Measurements from ENCODE around the gene RAD21L1.
A peak's percentile ranks its signal among the peaks of the same experiment; 100 is the strongest.

The RAD21L1 gene

DNA sequence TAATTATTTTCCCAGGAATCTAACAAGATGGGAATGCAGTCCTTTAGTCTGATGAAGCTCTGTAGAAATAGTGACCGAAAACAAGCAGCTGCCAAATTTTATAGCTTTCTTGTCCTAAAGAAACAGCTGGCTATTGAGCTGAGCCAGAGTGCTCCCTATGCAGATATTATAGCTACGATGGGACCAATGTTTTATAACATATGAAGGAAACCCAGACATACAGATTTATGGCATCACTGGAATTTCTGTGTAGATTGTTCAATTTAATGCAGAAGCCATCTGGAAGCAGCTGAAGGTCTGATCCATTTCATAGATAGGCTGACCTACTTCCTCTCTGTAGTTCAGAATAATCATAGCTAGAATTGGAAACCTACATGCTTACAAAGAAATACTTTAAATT, 28.4 kb downstream of the RAD21L1 start:
- Histone ChIP-seq H3K36me3 (ENCODE audit: control insufficient read depth in 2 of 2, insufficient read depth in 2 of 2, low read length in 2 of 2) (no peaks in the 10 kb centered on the region), H3K27me3 (ENCODE audit: control insufficient read depth in 1 of 2, insufficient read depth in 2 of 2, low read length in 2 of 2) (no peaks in the 10 kb centered on the region), H3K4me1 (ENCODE audit: control insufficient read depth, insufficient read depth, low read length) (no peaks in the 10 kb centered on the region), H3K4me3 (ENCODE audit: low read length in 2 of 2) (no peak overlapping the region), H3K9me3 (ENCODE audit: control insufficient read depth in 2 of 2, low read length in 2 of 2) (no peaks in the 10 kb centered on the region), H3K27ac (ENCODE audit: low read length) (no peak overlapping the region), H3K9ac (ENCODE audit: low read length in 2 of 2) (no peak overlapping the region)

DNA sequence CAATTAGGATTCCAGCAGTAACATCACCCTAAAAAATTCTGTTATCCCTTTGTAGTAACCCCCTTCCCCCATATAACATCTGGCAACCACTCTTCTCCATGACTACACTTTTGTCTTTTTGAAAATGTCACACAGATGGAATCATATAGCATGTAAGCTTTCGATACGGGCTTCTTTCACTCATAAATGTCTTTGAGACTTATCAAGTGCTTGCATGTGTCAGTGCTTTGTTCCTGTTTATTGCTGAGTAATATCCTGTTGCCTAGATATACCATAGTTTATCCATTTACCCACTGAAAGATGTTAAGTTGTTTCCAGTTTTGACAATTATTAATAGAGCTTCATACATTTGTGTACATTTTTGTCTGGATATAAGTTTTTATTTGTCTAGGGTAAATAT, 29.8 kb downstream of the RAD21L1 start:
- no peaks in the 10 kb centered on the region for H3K36me3 ChIP-seq (ENCODE audit: control insufficient read depth in 2 of 2, insufficient read depth in 2 of 2, low read length in 2 of 2)
- H3K4me1 ChIP-seq (ENCODE audit: control insufficient read depth, insufficient read depth, low read length) = no peaks in the 10 kb centered on the region
- H3K4me3 ChIP-seq (ENCODE audit: low read length in 2 of 2) = no peak overlapping the region
- no peak overlapping the region for H3K9ac ChIP-seq (ENCODE audit: low read length in 2 of 2)
- H3K9me3 ChIP-seq (ENCODE audit: control insufficient read depth in 2 of 2, low read length in 2 of 2) = no peaks in the 10 kb centered on the region
- H3K27me3 ChIP-seq (ENCODE audit: control insufficient read depth in 1 of 2, insufficient read depth in 2 of 2, low read length in 2 of 2) = no peaks in the 10 kb centered on the region
- H3K27ac ChIP-seq (ENCODE audit: low read length) = no peak overlapping the region

DNA sequence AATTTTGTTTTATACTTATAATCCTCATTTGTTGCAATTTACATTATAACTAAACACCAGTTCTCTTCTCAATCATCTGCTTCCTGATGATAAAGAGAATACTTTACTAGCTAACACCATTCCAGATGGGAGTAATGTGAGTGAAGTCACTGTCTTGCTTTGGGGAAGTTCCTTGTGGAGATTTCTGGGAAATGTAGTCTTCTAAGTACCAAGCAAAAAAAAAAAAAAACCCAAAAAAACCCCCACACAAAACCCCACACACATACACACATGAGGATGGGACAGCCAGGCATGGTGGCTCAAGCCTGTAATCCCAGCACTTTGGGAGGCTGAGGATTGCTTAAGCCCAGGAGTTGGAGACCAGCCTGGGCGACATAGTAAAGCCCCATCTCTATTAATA, 38.0 kb downstream of the RAD21L1 start:
- H3K9ac ChIP-seq (ENCODE audit: low read length in 2 of 2) = no peak overlapping the region
- H3K4me3 ChIP-seq (ENCODE audit: low read length in 2 of 2) = no peak overlapping the region
- H3K4me1 ChIP-seq (ENCODE audit: control insufficient read depth, insufficient read depth, low read length) = peaks cover 12% of the 10 kb centered on the region
- no peak overlapping the region for H3K27ac ChIP-seq (ENCODE audit: low read length)
- peaks cover 0 to 7% of the 10 kb centered on the region in 2 donors for H3K27me3 ChIP-seq (ENCODE audit: control insufficient read depth in 1 of 2, insufficient read depth in 2 of 2, low read length in 2 of 2)
- no peaks in the 10 kb centered on the region for H3K9me3 ChIP-seq (ENCODE audit: control insufficient read depth in 2 of 2, low read length in 2 of 2)
- no peaks in the 10 kb centered on the region for H3K36me3 ChIP-seq (ENCODE audit: control insufficient read depth in 2 of 2, insufficient read depth in 2 of 2, low read length in 2 of 2)

DNA sequence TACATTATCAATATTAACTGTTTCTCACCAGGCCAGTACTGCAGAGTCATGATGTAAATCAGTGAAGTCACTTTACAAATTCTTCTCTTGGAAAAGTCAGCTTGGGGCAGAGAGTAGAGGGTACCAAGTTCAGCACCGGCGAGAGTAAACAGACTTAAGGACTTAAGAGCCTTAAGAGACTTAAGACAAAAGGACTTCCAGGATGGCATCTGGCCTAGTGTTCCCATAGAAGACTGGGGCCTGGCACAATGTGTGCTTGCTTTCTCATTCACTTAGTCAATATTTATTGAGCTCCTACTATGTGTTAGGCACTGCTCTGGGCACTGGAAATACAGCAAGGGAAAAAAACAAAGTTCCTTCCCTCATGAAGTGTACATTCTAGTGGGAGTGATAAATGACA, 38.9 kb downstream of the RAD21L1 start:
- H3K9me3 ChIP-seq (ENCODE audit: control insufficient read depth in 2 of 2, low read length in 2 of 2) = no peaks in the 10 kb centered on the region
- H3K27me3 ChIP-seq (ENCODE audit: control insufficient read depth in 1 of 2, insufficient read depth in 2 of 2, low read length in 2 of 2) = peaks cover 0 to 7% of the 10 kb centered on the region in 2 donors
- peaks cover 12% of the 10 kb centered on the region for H3K4me1 ChIP-seq (ENCODE audit: control insufficient read depth, insufficient read depth, low read length)
- H3K27ac ChIP-seq (ENCODE audit: low read length) = no peak overlapping the region
- H3K9ac ChIP-seq (ENCODE audit: low read length in 2 of 2) = no peak overlapping the region
- H3K36me3 ChIP-seq (ENCODE audit: control insufficient read depth in 2 of 2, insufficient read depth in 2 of 2, low read length in 2 of 2) = peaks cover 0 to 4% of the 10 kb centered on the region in 2 donors
- no peak overlapping the region for H3K4me3 ChIP-seq (ENCODE audit: low read length in 2 of 2)

DNA sequence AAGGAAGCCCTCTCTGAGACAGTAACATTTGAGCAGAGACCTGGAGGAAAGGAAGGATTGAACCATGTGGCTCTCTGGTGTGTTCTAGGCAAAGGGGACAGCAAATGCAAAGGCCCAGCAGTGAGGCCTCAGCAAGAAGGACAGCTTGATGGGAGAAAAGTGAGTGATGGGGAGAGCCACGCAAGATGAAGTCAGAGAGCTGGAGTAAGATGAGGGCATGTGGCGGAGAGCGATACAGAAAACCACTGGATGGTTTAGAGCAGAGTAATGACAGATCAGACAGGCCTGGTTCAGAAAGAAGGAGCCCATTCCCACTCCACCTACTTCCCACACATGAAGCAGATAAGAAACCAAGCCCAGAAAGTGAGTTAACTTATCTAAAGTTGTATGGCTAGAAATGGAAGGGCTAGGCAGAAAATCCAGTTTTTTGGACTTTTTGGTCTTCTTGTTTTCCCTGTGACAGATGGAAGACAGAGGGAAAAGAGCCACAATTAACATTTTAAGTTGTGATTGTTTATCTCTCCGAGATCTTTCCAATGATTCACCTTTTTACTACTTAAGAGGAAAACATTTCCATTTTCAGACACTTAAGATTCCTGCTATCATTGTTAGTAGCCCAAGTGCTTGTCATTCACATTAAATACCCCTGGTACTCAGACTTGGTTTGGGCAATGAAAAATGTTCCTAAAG, 39.5 kb downstream of the RAD21L1 start:
- Histone ChIP-seq H3K27ac (ENCODE audit: low read length) (peak overlapping the region; percentile 41), H3K4me3 (ENCODE audit: low read length in 2 of 2) (peak overlapping the region; percentile 75 to 79), H3K4me1 (ENCODE audit: control insufficient read depth, insufficient read depth, low read length) (peaks cover 12% of the 10 kb centered on the region), H3K9ac (ENCODE audit: low read length in 2 of 2) (peak overlapping the region; percentile 81 to 89), H3K27me3 (ENCODE audit: control insufficient read depth in 1 of 2, insufficient read depth in 2 of 2, low read length in 2 of 2) (peaks cover 0 to 7% of the 10 kb centered on the region in 2 donors), H3K36me3 (ENCODE audit: control insufficient read depth in 2 of 2, insufficient read depth in 2 of 2, low read length in 2 of 2) (peaks cover 0 to 4% of the 10 kb centered on the region in 2 donors), H3K9me3 (ENCODE audit: control insufficient read depth in 2 of 2, low read length in 2 of 2) (no peaks in the 10 kb centered on the region)

DNA sequence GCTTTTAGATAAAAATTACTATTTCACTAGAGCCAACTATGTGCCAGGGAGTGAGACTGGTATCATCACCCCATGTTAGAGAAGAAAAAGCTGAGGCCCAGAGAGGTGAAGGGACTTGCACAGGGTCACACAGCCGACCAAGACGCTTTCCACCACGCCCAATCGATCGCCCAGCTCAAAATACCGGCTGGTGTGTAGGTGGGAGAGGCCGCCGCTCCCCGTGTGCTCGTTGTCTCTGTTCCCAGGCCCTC, 40.0 kb downstream of the RAD21L1 start:
- H3K4me1 ChIP-seq (ENCODE audit: control insufficient read depth, insufficient read depth, low read length) = peaks cover 12% of the 10 kb centered on the region
- peak overlapping the region; percentile 81 to 89 for H3K9ac ChIP-seq (ENCODE audit: low read length in 2 of 2)
- H3K4me3 ChIP-seq (ENCODE audit: low read length in 2 of 2) = peak overlapping the region; percentile 75 to 79
- H3K36me3 ChIP-seq (ENCODE audit: control insufficient read depth in 2 of 2, insufficient read depth in 2 of 2, low read length in 2 of 2) = peaks cover 0 to 5% of the 10 kb centered on the region in 2 donors
- H3K27me3 ChIP-seq (ENCODE audit: control insufficient read depth in 1 of 2, insufficient read depth in 2 of 2, low read length in 2 of 2) = peaks cover 0 to 7% of the 10 kb centered on the region in 2 donors
- peak overlapping the region; percentile 41 for H3K27ac ChIP-seq (ENCODE audit: low read length)
- H3K9me3 ChIP-seq (ENCODE audit: control insufficient read depth in 2 of 2, low read length in 2 of 2) = no peaks in the 10 kb centered on the region

DNA sequence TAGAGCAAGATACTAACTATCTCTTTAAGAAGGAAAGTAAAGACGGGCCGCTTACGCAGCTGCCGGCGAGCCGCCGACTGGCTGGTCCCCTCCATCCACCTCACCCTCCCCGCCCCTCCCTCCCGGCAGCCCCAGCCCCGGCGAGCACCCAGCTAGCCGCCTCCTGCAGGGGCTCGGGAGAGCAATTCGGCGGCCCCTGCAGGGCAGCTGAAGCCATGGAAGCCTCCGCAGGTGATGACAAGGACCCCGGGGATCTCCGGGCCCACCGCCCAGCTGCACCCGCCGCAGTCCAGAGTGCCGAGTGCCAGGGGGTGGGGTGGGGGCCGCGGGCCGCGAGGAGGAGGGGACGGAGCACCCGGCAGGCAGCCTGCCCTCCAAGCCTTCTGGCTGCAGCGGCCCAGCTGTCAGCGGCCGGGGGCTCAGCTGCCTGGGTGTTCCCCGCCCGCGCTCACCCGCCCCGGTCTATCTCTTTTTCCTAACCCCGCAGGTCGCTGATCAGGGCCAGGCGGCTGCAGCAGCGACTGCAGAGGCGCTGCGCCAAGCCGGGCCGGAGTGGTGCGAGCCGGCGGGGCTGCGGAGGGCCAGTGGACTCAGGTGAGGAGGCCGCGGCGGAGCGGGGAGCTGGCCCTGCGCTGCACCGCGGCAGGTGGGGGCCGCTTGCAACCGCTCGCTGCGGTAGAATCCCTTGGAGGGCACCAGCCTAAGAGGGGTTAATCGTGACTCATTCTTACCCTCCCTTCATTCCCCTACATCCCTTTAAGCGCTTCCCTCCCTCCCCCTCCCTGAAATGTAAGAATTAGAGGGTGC, 40.5 kb downstream of the RAD21L1 start, which contains the start of gene SNPH:
SNPH (plus strand) TSS at position 128 of the 807 bp plus-strand sequence. CDS start 29,946 bp downstream, outside the sequence.
- H3K27ac ChIP-seq (ENCODE audit: low read length) = peak within 1 kb of the TSS; percentile 41
- peak within 1 kb of the TSS; percentile 81 to 89 for H3K9ac ChIP-seq (ENCODE audit: low read length in 2 of 2)
- peaks cover 0 to 7% of the 10 kb centered on the region in 2 donors for H3K27me3 ChIP-seq (ENCODE audit: control insufficient read depth in 1 of 2, insufficient read depth in 2 of 2, low read length in 2 of 2)
- H3K36me3 ChIP-seq (ENCODE audit: control insufficient read depth in 2 of 2, insufficient read depth in 2 of 2, low read length in 2 of 2) = peaks cover 0 to 6% of the 10 kb centered on the region in 2 donors
- peaks cover 12% of the 10 kb centered on the region for H3K4me1 ChIP-seq (ENCODE audit: control insufficient read depth, insufficient read depth, low read length)
- H3K9me3 ChIP-seq (ENCODE audit: control insufficient read depth in 2 of 2, low read length in 2 of 2) = no peaks in the 10 kb centered on the region
- H3K4me3 ChIP-seq (ENCODE audit: low read length in 2 of 2) = peak within 1 kb of the TSS; percentile 75 to 79

DNA sequence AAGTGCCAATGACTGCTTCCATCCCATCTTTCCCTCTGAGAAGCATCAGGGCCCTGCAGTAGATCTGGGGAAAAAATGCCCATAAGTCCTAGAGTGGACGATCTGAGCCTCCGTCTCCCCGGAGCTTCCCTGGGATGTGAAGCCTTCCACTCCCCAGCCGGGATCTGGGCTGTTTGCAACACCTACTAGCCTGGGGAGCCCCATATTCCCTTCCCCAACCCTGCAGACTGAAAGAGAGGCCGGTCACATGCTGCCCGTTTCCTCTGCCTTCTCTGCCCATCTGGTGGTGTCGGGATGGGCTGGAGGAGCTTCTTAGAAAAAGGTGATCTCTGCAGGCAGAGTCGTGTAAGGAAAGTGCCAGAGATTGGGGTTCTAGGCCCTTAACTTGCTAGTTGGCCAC, 41.3 kb downstream of the RAD21L1 start:
- H3K27me3 ChIP-seq (ENCODE audit: control insufficient read depth in 1 of 2, insufficient read depth in 2 of 2, low read length in 2 of 2) = peaks cover 0 to 7% of the 10 kb centered on the region in 2 donors
- H3K36me3 ChIP-seq (ENCODE audit: control insufficient read depth in 2 of 2, insufficient read depth in 2 of 2, low read length in 2 of 2) = peaks cover 0 to 6% of the 10 kb centered on the region in 2 donors
- H3K4me1 ChIP-seq (ENCODE audit: control insufficient read depth, insufficient read depth, low read length) = peaks cover 12% of the 10 kb centered on the region
- H3K27ac ChIP-seq (ENCODE audit: low read length) = no peak overlapping the region
- no peaks in the 10 kb centered on the region for H3K9me3 ChIP-seq (ENCODE audit: control insufficient read depth in 2 of 2, low read length in 2 of 2)
- H3K9ac ChIP-seq (ENCODE audit: low read length in 2 of 2) = peak overlapping the region; percentile 40 to 47
- H3K4me3 ChIP-seq (ENCODE audit: low read length in 2 of 2) = peak overlapping the region; percentile 75 to 79

DNA sequence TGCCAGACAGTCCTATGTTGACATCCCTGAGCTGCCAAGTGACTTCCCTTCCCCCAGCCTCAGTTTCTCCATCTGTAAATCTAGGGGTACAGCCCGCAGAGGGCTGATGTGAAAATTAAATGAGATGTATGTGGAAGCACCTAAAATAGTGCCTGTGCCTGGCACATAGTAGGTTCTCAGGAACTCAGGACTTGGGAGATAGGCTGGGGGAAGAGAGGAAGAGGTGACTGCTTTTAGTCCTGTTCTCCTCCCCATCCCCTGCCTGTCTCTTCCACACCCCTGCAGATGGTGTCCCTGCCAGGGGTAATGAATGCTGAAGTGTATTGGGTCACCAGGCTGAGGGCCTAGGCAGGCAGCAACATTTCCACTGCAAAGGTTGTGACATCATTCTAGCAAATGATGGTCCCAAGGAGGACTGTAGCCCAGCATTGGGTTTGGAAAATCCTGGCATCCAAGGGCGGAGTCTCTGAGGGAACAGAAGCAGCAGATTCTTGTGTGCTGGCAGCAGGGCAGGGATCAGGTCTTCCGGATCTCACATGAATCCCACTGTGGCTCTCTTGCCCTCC, 42.0 kb downstream of the RAD21L1 start:
- Histone ChIP-seq H3K27me3 (ENCODE audit: control insufficient read depth in 1 of 2, insufficient read depth in 2 of 2, low read length in 2 of 2) (peaks cover 0 to 4% of the 10 kb centered on the region in 2 donors), H3K4me1 (ENCODE audit: control insufficient read depth, insufficient read depth, low read length) (peaks cover 12% of the 10 kb centered on the region), H3K36me3 (ENCODE audit: control insufficient read depth in 2 of 2, insufficient read depth in 2 of 2, low read length in 2 of 2) (peaks cover 0 to 6% of the 10 kb centered on the region in 2 donors), H3K4me3 (ENCODE audit: low read length in 2 of 2) (no peak overlapping the region), H3K9ac (ENCODE audit: low read length in 2 of 2) (no peak overlapping the region), H3K27ac (ENCODE audit: low read length) (no peak overlapping the region), H3K9me3 (ENCODE audit: control insufficient read depth in 2 of 2, low read length in 2 of 2) (no peaks in the 10 kb centered on the region)

DNA sequence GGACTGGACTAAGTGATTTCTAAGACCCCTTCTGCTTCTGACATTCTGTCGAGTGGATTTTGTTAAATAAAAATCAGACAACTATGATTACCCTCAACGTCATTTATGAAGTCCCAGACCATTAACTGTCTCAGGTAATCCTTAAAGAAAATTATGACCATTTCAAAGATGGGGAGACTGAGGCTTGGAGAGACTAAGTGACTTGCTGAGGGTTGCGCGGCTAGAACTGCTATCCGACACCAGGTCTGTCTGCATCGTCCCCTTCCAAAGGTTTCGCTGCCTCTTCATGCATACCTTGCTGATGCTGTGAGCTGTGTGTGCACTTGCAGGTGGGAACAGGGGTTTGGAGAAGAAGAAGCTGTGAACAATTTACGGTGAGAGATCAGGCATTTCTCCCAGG, 43.4 kb downstream of the RAD21L1 start:
- Histone ChIP-seq H3K27me3 (ENCODE audit: control insufficient read depth in 1 of 2, insufficient read depth in 2 of 2, low read length in 2 of 2) (no peaks in the 10 kb centered on the region), H3K9me3 (ENCODE audit: control insufficient read depth in 2 of 2, low read length in 2 of 2) (no peaks in the 10 kb centered on the region), H3K4me1 (ENCODE audit: control insufficient read depth, insufficient read depth, low read length) (peaks cover 12% of the 10 kb centered on the region), H3K27ac (ENCODE audit: low read length) (no peak overlapping the region), H3K4me3 (ENCODE audit: low read length in 2 of 2) (no peak overlapping the region), H3K36me3 (ENCODE audit: control insufficient read depth in 2 of 2, insufficient read depth in 2 of 2, low read length in 2 of 2) (peaks cover 0 to 6% of the 10 kb centered on the region in 2 donors), H3K9ac (ENCODE audit: low read length in 2 of 2) (no peak overlapping the region)
